Measurements from ENCODE around the gene U2SURP.
"Not testable (repeated sequence)": the region's sequence is repeated elsewhere in the genome, so short reads cannot be mapped to it uniquely, and the experiment has no call there.

Gene U2SURP

GRCh38 chr3:142976621-142977398 lies 24.6 kb upstream of the U2SURP start:
- ATAC-seq (no peak), DNase-seq (no peak)

GRCh38 chr3:142977399-142977728 lies 24.0 kb upstream of the U2SURP start:
- ATAC-seq (no peak), DNase-seq (no peak)

- DNase-seq (no peak), ATAC-seq (no peak)
These were observed 20.3 kb upstream of the U2SURP start for GRCh38 chr3:142981108-142981507.

GRCh38 chr3:142982038-142982773 lies 19.2 kb upstream of the U2SURP start:
- ATAC-seq = no peak

GRCh38 chr3:142983318-142983717 lies 18.1 kb upstream of the U2SURP start:
- ATAC-seq (no peak), DNase-seq (no peak)

More at GRCh38 chr3:142982038-142982773, 19.2 kb upstream of the U2SURP start:
- DNase-seq = no peak

- no peak for ATAC-seq
- no peak for DNase-seq
These were observed 17.1 kb upstream of the U2SURP start for GRCh38 chr3:142984255-142984654.

GRCh38 chr3:142987080-142987700 lies 14.2 kb upstream of the U2SURP start:
- ATAC-seq = no peak
- DNase-seq = no peak

GRCh38 chr3:142987707-142988106 lies 13.7 kb upstream of the U2SURP start:
- no peak for DNase-seq
- ATAC-seq = no peak

- ATAC-seq, DNase-seq: not testable (repeated sequence)
These were observed 13.1 kb upstream of the U2SURP start for GRCh38 chr3:142988221-142988620.

- not testable (repeated sequence) for ATAC-seq, DNase-seq
These were observed 12.5 kb upstream of the U2SURP start for GRCh38 chr3:142988826-142989225.

- ATAC-seq = no peak
- DNase-seq = no peak
These were observed 10.6 kb upstream of the U2SURP start for GRCh38 chr3:142990721-142991120.

- no peak for DNase-seq
- no peak for ATAC-seq
These were observed 9.0 kb upstream of the U2SURP start for GRCh38 chr3:142992323-142992722.

- peak; percentile 41 for ATAC-seq
These were observed 7.4 kb upstream of the U2SURP start for GRCh38 chr3:142993958-142994442.

GRCh38 chr3:142997330-142997729 lies 4.0 kb upstream of the U2SURP start:
- no peak for ATAC-seq
- DNase-seq = no peak

More at GRCh38 chr3:142993958-142994442, 7.4 kb upstream of the U2SURP start:
- peak; percentile 61 for DNase-seq

- no peak for DNase-seq
- no peak for ATAC-seq
These were observed 2.9 kb upstream of the U2SURP start for GRCh38 chr3:142998439-142998838.

GRCh38 chr3:142999881-143000280 lies 1.5 kb upstream of the U2SURP start:
- no peak for DNase-seq

GRCh38 chr3:143000528-143000927 lies 842 bp upstream of the U2SURP start:
- no peak for ATAC-seq
- no peak for DNase-seq

More at GRCh38 chr3:142999881-143000280, 1.5 kb upstream of the U2SURP start:
- ATAC-seq = no peak

- ATAC-seq = peak; percentile 69
- peak; percentile 64 for DNase-seq
These were observed 369 bp upstream of the U2SURP start for GRCh38 chr3:143001034-143001368.

GRCh38 chr3:143002083-143002712 lies 828 bp downstream of the U2SURP start:
- ATAC-seq (peak; percentile 58), DNase-seq (no peak)

GRCh38 chr3:143002727-143003126 lies 1.4 kb downstream of the U2SURP start:
- ATAC-seq = no peak
- DNase-seq = no peak

GRCh38 chr3:143004823-143005222 lies 3.5 kb downstream of the U2SURP start:
- DNase-seq (no peak), ATAC-seq (no peak)

- DNase-seq (no peak), ATAC-seq (no peak)
These were observed 8.7 kb downstream of the U2SURP start for GRCh38 chr3:143010024-143010423.

- ATAC-seq (no peak), DNase-seq (no peak)
These were observed 10.3 kb downstream of the U2SURP start for GRCh38 chr3:143011705-143012104.
